Osteocyte (in vitro differentiated cells): ENCODE results near the gene SPRING1. TPM values are rescaled to one million over a fixed set of nuclear protein-coding genes. Genes with fewer than 3 reads are reported as not detected.

ENCODE experiments used
- DNase-seq: peaks from one replicate; pipeline ENCODE4 v3.0.0; 2021; ENCODE audit warnings: mixed read lengths; ENCODE audit not compliant: unreplicated experiment; ENCODE audit errors: extremely low spot score
- H3K27ac Mint-ChIP-seq: one replicate; pipeline ENCODE4 v1.8.0; 2021; ENCODE audit warnings: mild to moderate bottlenecking, mixed read lengths; ENCODE audit not compliant: unreplicated experiment
- H3K27me3 Mint-ChIP-seq: one replicate; pipeline ENCODE4 v1.8.0; 2021; ENCODE audit warnings: mixed read lengths; ENCODE audit not compliant: unreplicated experiment
- H3K36me3 Mint-ChIP-seq: one replicate; pipeline ENCODE4 v1.8.0; 2021; ENCODE audit warnings: mixed read lengths; ENCODE audit not compliant: unreplicated experiment
- H3K4me1 Mint-ChIP-seq: one replicate; pipeline ENCODE4 v1.8.0; 2021; ENCODE audit warnings: mixed read lengths; ENCODE audit not compliant: unreplicated experiment
- H3K4me3 Mint-ChIP-seq: one replicate; pipeline ENCODE4 v1.8.0; 2021; ENCODE audit warnings: mild to moderate bottlenecking, moderate library complexity, mixed read lengths; ENCODE audit not compliant: unreplicated experiment
- H3K9me3 Mint-ChIP-seq: one replicate; pipeline ENCODE4 v1.8.0; 2021; ENCODE audit warnings: mixed read lengths; ENCODE audit not compliant: unreplicated experiment
- CTCF ChIP-seq: fragments of 200-600 bp; sonication (generic); IDR thresholded peaks from 2 replicates; pipeline ENCODE4 v1.5.0; 2021; ENCODE audit warnings: antibody characterized with exemption, mild to moderate bottlenecking, moderate library complexity
- total RNA-seq: library from RNA; stranded (reverse); gene quantifications from 2 replicates; pipeline ENCODE4 v1.2.1, GENCODE V29; 2021

The SPRING1 gene
- total RNA-seq, 1 donor from 2014 or later, result 36.9 TPM

GRCh38 chr12:116777245-116777644 is 39.4 kb upstream of the SPRING1 start:
- Mint-ChIP-seq H3K27me3 (no peaks in the 10 kb centered on the region), H3K27ac (no peak overlapping the region), H3K9me3 (no peaks in the 10 kb centered on the region), H3K36me3 (no peaks in the 10 kb centered on the region), H3K4me1 (no peaks in the 10 kb centered on the region), H3K4me3 (no peak overlapping the region)
- no peak for TF ChIP-seq CTCF
- DNase-seq, result no peak

DNA sequence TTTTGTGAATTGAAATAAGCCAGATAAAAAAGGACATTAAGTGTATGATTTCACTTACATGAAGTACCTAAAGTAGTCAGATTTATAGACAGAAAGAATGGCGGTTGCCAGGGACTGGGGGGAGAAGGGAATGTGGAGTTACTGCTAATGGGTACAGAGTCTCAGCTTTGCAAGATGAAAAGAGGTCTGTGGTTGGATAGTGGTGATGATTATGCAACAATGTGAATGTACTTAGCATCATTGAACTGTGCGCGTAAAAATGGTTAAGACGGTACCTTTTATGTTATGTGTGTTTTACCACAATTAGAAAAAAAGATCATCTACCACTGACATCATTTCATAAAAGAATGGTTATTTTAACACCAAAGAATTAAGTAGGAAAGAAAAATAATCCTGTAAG is 36.2 kb upstream of the SPRING1 start:
- Mint-ChIP-seq H3K9me3 (no peaks in the 10 kb centered on the region), H3K36me3 (no peaks in the 10 kb centered on the region), H3K27ac (no peak overlapping the region), H3K4me1 (no peaks in the 10 kb centered on the region), H3K27me3 (no peaks in the 10 kb centered on the region), H3K4me3 (no peak overlapping the region)
- no peak for TF ChIP-seq CTCF
- DNase-seq, result no peak

GRCh38 chr12:116773276-116773731 is 35.4 kb upstream of the SPRING1 start:
- DNase-seq, result no peak
- Mint-ChIP-seq H3K9me3 (no peaks in the 10 kb centered on the region), H3K4me1 (no peaks in the 10 kb centered on the region), H3K36me3 (no peaks in the 10 kb centered on the region), H3K27ac (no peak overlapping the region), H3K4me3 (no peak overlapping the region), H3K27me3 (no peaks in the 10 kb centered on the region)
- no peak for TF ChIP-seq CTCF

DNA sequence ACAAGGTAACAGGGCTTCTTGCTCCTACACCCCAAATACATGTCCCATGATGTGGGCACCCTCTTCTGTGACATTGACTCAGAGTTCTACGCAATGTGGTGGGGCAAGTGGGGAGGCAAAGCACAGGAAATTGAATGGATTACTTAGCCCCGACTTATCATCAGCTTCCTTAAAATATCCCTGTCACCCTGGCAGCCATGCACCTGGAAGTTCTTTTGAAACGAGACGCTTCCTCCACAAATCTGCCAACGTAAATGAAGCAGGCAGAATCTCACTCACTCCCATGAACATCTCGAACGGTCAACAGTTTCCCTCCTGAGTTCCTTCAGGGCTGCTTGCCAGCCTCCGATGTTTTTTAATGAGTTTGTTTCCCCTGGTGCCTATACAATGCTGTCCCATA is 33.8 kb upstream of the SPRING1 start:
- no peak for TF ChIP-seq CTCF
- Mint-ChIP-seq H3K36me3 (no peaks in the 10 kb centered on the region), H3K4me3 (no peak overlapping the region), H3K4me1 (no peaks in the 10 kb centered on the region), H3K27ac (no peak overlapping the region), H3K27me3 (no peaks in the 10 kb centered on the region), H3K9me3 (no peaks in the 10 kb centered on the region)
- DNase-seq, result no peak

GRCh38 chr12:116766746-116767145 is 28.9 kb upstream of the SPRING1 start:
- H3K27ac Mint-ChIP-seq, result no peak overlapping the region
- TF ChIP-seq CTCF, result no peak
- no peaks in the 10 kb centered on the region for H3K9me3 Mint-ChIP-seq
- no peaks in the 10 kb centered on the region for H3K36me3 Mint-ChIP-seq
- no peaks in the 10 kb centered on the region for H3K4me1 Mint-ChIP-seq
- no peak overlapping the region for H3K4me3 Mint-ChIP-seq
- no peak for DNase-seq
- no peaks in the 10 kb centered on the region for H3K27me3 Mint-ChIP-seq
